ENCODE data around the gene SEMA3A.

- TF ChIP-seq CTCF (IDR thresholded peaks at IDR 0.05; ENCODE audit: insufficient read depth, low read length) (no peak), REST (IDR thresholded peaks at IDR 0.05; ENCODE audit: insufficient replicate concordance, low read depth) (no peak), POLR2AphosphoS5 (IDR thresholded peaks at IDR 0.05; ENCODE audit: low read depth) (no peak)
Observed at GRCh38 chr7:84144480-84144879, 50.1 kb downstream of the SEMA3A start.
